ENCODE results near the gene LRBA. TPM values are rescaled to one million over a fixed set of nuclear protein-coding genes. Genes with fewer than 3 reads are reported as not detected.
"Not testable (repeated sequence)": the region's sequence is repeated elsewhere in the genome, so short reads cannot be mapped to it uniquely, and the experiment has no call there.

LRBA gene
- total RNA-seq, 1 experiment from 2014 or later = 55.3 TPM

- Histone ChIP-seq H2AFZ (ENCODE audit: low read length) (no peak overlapping the region), H2BK12ac (ENCODE audit: insufficient read length, low read depth, low read length) (no peak overlapping the region), H4K91ac (ENCODE audit: insufficient read length, low read depth, low read length) (no peak overlapping the region), H3K9ac (ENCODE audit: extremely low read depth, insufficient read length, low read length) (no peak overlapping the region), H3K79me2 (ENCODE audit: insufficient read depth, low read length) (no peaks in the 10 kb centered on the region), H3K9me3 (ENCODE audit: control insufficient read depth, low read depth, low read length) (no peaks in the 10 kb centered on the region), H3K4me1 (ENCODE audit: insufficient read depth, low read length) (no peaks in the 10 kb centered on the region; the same call in 1 of the 2 replicates), H3T11ph (ENCODE audit: low read length) (no peak overlapping the region), H2BK120ac (ENCODE audit: low read depth, low read length, poor library complexity, severe bottlenecking) (no peak overlapping the region), H3K27ac (ENCODE audit: insufficient read length, low read depth, low read length) (no peak overlapping the region), H3K23me2 (ENCODE audit: insufficient read length, low read depth, low read length, poor library complexity, severe bottlenecking) (no peaks in the 10 kb centered on the region), H3K27me3 (ENCODE audit: insufficient read depth, low read length) (no peaks in the 10 kb centered on the region), H3K14ac (ENCODE audit: insufficient read depth, low read length) (no peak overlapping the region), H3K4ac (ENCODE audit: low read depth, low read length) (no peak overlapping the region), H4K20me1 (ENCODE audit: control insufficient read depth, insufficient read depth, insufficient read length) (no peaks in the 10 kb centered on the region), H2BK15ac (ENCODE audit: low read depth, low read length) (no peak overlapping the region), H2BK20ac (ENCODE audit: low read depth, low read length, poor library complexity, severe bottlenecking) (no peak overlapping the region), H3K79me1 (ENCODE audit: insufficient read depth, low read depth, low read length, poor library complexity, severe bottlenecking) (no peaks in the 10 kb centered on the region), H2AK5ac (ENCODE audit: insufficient read length, low read length) (no peak overlapping the region), H3K56ac (ENCODE audit: insufficient read length, low read depth, low read length) (no peak overlapping the region), H3K23ac (ENCODE audit: insufficient read length, low read depth, low read length) (no peak overlapping the region), H3K18ac (ENCODE audit: insufficient read length, low read depth, low read length) (no peak overlapping the region), H3K4me2 (ENCODE audit: insufficient read depth, insufficient read length, low read length) (no peak overlapping the region), H4K8ac (replicated peaks; ENCODE audit: insufficient read length, low read depth, low read length) (no peak overlapping the region), H4K5ac (ENCODE audit: insufficient read length, low read depth, low read length) (no peak overlapping the region), H2BK5ac (ENCODE audit: insufficient read length, low read length) (no peak overlapping the region)
- peaks cover 16 to 31% of the 10 kb centered on the region in 2 experiments for H3K4me1 Mint-ChIP-seq
- no peak for DNase-seq
- H3K27ac Mint-ChIP-seq = peak overlapping the region in 1 of 3 experiments; percentile 7; a peak in 1 of 7 replicates
- peaks cover 3 to 5% (median 4%) of the 10 kb centered on the region in 3 experiments; a peak in 4 of 7 replicates for H3K36me3 Mint-ChIP-seq (ENCODE audit: insufficient read depth in 1 of 3, low read depth in 3 of 3)
- no peak for TF ChIP-seq CTCF (conservative IDR thresholded peaks at IDR 0.05)
- no CpG with 5 or more reads among the region's 4 CpGs for WGBS (ENCODE audit: extremely low coverage, insufficient read length, low lambda C conversion rate)
- no peak overlapping the region for H3K4me3 Mint-ChIP-seq
- no peaks in the 10 kb centered on the region for H3K27me3 Mint-ChIP-seq (ENCODE audit: low read depth)
- H3K9me3 Mint-ChIP-seq = no peaks in the 10 kb centered on the region; a peak in 1 of 5 replicates
These were observed 627.1 kb downstream of the LRBA start for GRCh38 chr4:150387981-150388380.

GRCh38 chr4:150386415-150386814, 628.7 kb downstream of the LRBA start:
- not testable (repeated sequence) for H3K36me3 Mint-ChIP-seq (ENCODE audit: insufficient read depth in 1 of 3, low read depth in 3 of 3); H2AFZ ChIP-seq (ENCODE audit: low read length); H2BK20ac ChIP-seq (ENCODE audit: low read depth, low read length, poor library complexity, severe bottlenecking); H2BK120ac ChIP-seq (ENCODE audit: low read depth, low read length, poor library complexity, severe bottlenecking); H3K4me2 ChIP-seq (ENCODE audit: insufficient read depth, insufficient read length, low read length); H3K27me3 ChIP-seq (ENCODE audit: insufficient read depth, low read length); H2AK5ac ChIP-seq (ENCODE audit: insufficient read length, low read length); H3K79me1 ChIP-seq (ENCODE audit: insufficient read depth, low read depth, low read length, poor library complexity, severe bottlenecking); H3K4ac ChIP-seq (ENCODE audit: low read depth, low read length); DNase-seq; H3K56ac ChIP-seq (ENCODE audit: insufficient read length, low read depth, low read length); H2BK12ac ChIP-seq (ENCODE audit: insufficient read length, low read depth, low read length); H3K14ac ChIP-seq (ENCODE audit: insufficient read depth, low read length); H3K23ac ChIP-seq (ENCODE audit: insufficient read length, low read depth, low read length); H3K23me2 ChIP-seq (ENCODE audit: insufficient read length, low read depth, low read length, poor library complexity, severe bottlenecking); H4K8ac ChIP-seq (replicated peaks; ENCODE audit: insufficient read length, low read depth, low read length); H3K18ac ChIP-seq (ENCODE audit: insufficient read length, low read depth, low read length); H3K9ac ChIP-seq (ENCODE audit: extremely low read depth, insufficient read length, low read length); H3K27me3 Mint-ChIP-seq (ENCODE audit: low read depth); H3K4me1 ChIP-seq (ENCODE audit: insufficient read depth, low read length); H3K27ac ChIP-seq (ENCODE audit: insufficient read length, low read depth, low read length); H3K4me3 Mint-ChIP-seq; H4K5ac ChIP-seq (ENCODE audit: insufficient read length, low read depth, low read length); H3K9me3 ChIP-seq (ENCODE audit: control insufficient read depth, low read depth, low read length); H4K91ac ChIP-seq (ENCODE audit: insufficient read length, low read depth, low read length); H2BK15ac ChIP-seq (ENCODE audit: low read depth, low read length); H3T11ph ChIP-seq (ENCODE audit: low read length); H3K79me2 ChIP-seq (ENCODE audit: insufficient read depth, low read length); H2BK5ac ChIP-seq (ENCODE audit: insufficient read length, low read length); H4K20me1 ChIP-seq (ENCODE audit: control insufficient read depth, insufficient read depth, insufficient read length); H3K9me3 Mint-ChIP-seq; H3K27ac Mint-ChIP-seq
- no CpG with 5 or more reads among the region's 2 CpGs for WGBS (ENCODE audit: extremely low coverage, insufficient read length, low lambda C conversion rate)
- H3K4me1 Mint-ChIP-seq = peaks cover 16 to 31% of the 10 kb centered on the region in 2 experiments
